KMS-11 (cell line): ENCODE data around the gene CBR4.

Experiments
- H2AFZ ChIP-seq: fragments of 200-600 bp; sonication (generic); 2 replicates; pipeline ENCODE4 v1.6.1; 2016; ENCODE audit warnings: antibody characterized with exemption, mixed run types, low read depth
- H3K27ac ChIP-seq: fragments of 200-600 bp; sonication (generic); 2 replicates; pipeline ENCODE4 v1.6.1; 2016; ENCODE audit warnings: mild to moderate bottlenecking, mixed run types
- H3K27me3 ChIP-seq: fragments of 200-600 bp; sonication (generic); 2 replicates; pipeline ENCODE4 v1.6.1; 2017; ENCODE audit warnings: mild to moderate bottlenecking, low read depth, mixed run types, moderate library complexity; ENCODE audit not compliant: insufficient read depth
- H3K36me3 ChIP-seq: fragments of 200-600 bp; sonication (generic); 2 replicates; pipeline ENCODE4 v1.6.1; 2017; ENCODE audit warnings: mild to moderate bottlenecking, mixed run types; ENCODE audit not compliant: insufficient read depth
- H3K4me1 ChIP-seq: fragments of 200-600 bp; sonication (generic); 2 replicates; pipeline ENCODE4 v1.6.1; 2016; ENCODE audit warnings: mild to moderate bottlenecking, low read depth, mixed run types; ENCODE audit not compliant: poor library complexity, severe bottlenecking
- H3K4me2 ChIP-seq: fragments of 200-600 bp; sonication (generic); 2 replicates; pipeline ENCODE4 v1.7.0; 2016; ENCODE audit warnings: mild to moderate bottlenecking, mixed run types
- H3K4me3 ChIP-seq: fragments of 200-600 bp; sonication (generic); IDR thresholded peaks from 2 replicates; pipeline ENCODE4 v1.6.1; 2017; ENCODE audit warnings: low read depth, low read length, mixed read lengths; ENCODE audit not compliant: insufficient read depth
- H3K79me2 ChIP-seq: fragments of 200-600 bp; sonication (generic); 2 replicates; pipeline ENCODE4 v1.6.1; 2016; ENCODE audit warnings: low read depth, mixed run types; ENCODE audit not compliant: insufficient read depth
- H3K9ac ChIP-seq: fragments of 200-600 bp; sonication (generic); 2 replicates; pipeline ENCODE4 v1.6.1; 2016; ENCODE audit warnings: mild to moderate bottlenecking, mixed run types
- H4K20me1 ChIP-seq: fragments of 200-600 bp; sonication (generic); 2 replicates; pipeline ENCODE4 v1.6.1; 2016; ENCODE audit warnings: mild to moderate bottlenecking, mixed run types; ENCODE audit not compliant: insufficient read depth
- TF ChIP-seq, protein P1 (sequence below): fragments of 200-600 bp; sonication (generic); conservative IDR thresholded peaks from 2 replicates; pipeline ENCODE4 v1.6.1; 2017; ENCODE audit warnings: low read depth, mild to moderate bottlenecking, antibody characterized with exemption, low read length, moderate library complexity, mixed read lengths

The CBR4 gene

GRCh38 chr4:169013396-169013795 is 3.3 kb upstream of the CBR4 start:
- Histone ChIP-seq H3K9ac (no peak overlapping the region), H3K27ac (no peak overlapping the region), H3K4me1 (peaks cover 52% of the 10 kb centered on the region), H4K20me1 (no peaks in the 10 kb centered on the region), H3K36me3 (no peaks in the 10 kb centered on the region), H3K27me3 (no peaks in the 10 kb centered on the region), H3K79me2 (peaks cover 3% of the 10 kb centered on the region; the same call in 1 of the 2 replicates), H3K4me2 (no peak overlapping the region), H2AFZ (no peak overlapping the region), H3K4me3 (no peak overlapping the region)
- TF ChIP-seq, protein P1, sequence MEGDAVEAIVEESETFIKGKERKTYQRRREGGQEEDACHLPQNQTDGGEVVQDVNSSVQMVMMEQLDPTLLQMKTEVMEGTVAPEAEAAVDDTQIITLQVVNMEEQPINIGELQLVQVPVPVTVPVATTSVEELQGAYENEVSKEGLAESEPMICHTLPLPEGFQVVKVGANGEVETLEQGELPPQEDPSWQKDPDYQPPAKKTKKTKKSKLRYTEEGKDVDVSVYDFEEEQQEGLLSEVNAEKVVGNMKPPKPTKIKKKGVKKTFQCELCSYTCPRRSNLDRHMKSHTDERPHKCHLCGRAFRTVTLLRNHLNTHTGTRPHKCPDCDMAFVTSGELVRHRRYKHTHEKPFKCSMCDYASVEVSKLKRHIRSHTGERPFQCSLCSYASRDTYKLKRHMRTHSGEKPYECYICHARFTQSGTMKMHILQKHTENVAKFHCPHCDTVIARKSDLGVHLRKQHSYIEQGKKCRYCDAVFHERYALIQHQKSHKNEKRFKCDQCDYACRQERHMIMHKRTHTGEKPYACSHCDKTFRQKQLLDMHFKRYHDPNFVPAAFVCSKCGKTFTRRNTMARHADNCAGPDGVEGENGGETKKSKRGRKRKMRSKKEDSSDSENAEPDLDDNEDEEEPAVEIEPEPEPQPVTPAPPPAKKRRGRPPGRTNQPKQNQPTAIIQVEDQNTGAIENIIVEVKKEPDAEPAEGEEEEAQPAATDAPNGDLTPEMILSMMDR, result no peak

DNA sequence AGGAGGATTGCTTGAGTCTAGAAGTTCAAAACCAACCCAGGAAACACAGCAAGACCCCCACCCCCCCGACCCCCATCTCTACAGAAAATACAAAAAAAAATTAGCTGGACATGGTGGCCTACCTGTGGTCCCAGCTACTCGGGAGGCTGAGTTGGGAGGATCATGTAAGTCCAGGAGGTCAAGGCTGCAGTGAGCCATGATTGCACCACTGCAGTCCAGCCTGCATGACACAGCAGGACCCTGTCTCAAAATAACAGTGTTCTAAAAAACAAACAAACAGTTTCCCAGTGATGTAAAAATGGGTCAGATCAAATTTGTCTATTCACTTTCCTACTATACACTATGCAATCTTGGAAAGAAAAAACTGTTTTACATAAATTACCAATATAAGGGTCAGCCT is 2.0 kb upstream of the CBR4 start:
- Histone ChIP-seq H3K9ac (no peak overlapping the region), H3K36me3 (no peaks in the 10 kb centered on the region), H3K27ac (no peak overlapping the region), H4K20me1 (no peaks in the 10 kb centered on the region), H3K4me2 (no peak overlapping the region), H2AFZ (no peak overlapping the region), H3K27me3 (no peaks in the 10 kb centered on the region), H3K4me1 (peaks cover 51% of the 10 kb centered on the region), H3K4me3 (no peak overlapping the region), H3K79me2 (peaks cover 6% of the 10 kb centered on the region; the same call in 1 of the 2 replicates)
- TF ChIP-seq, protein P1, result no peak

DNA sequence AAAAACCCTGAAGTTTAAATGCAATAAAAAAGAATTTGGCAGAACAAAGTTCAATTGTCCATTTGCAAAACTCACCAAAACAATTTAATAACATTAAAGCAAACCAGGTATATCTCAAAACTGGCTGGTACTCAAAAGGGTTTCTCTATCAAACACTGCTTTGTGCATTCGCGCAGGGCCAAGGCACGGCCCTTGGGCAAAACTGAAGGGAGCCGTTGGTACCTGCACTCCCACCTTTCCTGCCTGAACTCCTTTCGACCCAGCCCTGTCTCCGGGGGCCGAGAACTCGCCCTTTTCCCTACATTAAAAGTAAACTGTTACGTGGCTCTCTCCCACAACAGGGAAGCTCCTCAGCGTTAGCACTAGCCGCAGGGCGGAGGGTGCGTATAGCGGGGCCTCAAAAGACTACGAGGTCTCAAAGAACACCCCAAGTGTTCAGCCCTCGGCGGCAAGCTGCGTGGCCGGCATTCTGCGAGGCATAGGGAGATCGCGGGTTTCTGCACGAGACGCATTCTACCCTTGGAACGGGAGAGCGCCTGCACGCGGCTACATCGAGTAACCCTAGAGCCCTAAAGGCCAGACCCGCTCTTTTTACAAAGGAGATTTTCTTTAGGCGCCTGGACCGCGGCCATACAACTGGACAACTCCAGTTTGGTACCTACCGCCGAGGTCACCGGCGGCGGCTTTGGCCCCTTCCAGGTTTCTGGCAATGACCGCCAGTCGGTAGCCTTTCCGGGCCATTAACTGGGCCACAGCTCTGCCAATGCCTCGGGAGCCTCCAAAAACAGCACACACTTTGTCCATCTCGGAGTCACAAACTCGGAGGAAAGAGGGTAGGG is 550 bp downstream of the CBR4 start:
- TF ChIP-seq, protein P1, result peak; percentile 59
- Histone ChIP-seq H3K4me2 (peak overlapping the region; percentile 89), H3K4me3 (no peak overlapping the region), H3K27ac (peak overlapping the region; percentile 90), H3K36me3 (no peaks in the 10 kb centered on the region), H2AFZ (peak overlapping the region; percentile 98), H3K9ac (peak overlapping the region; percentile 91), H3K27me3 (no peaks in the 10 kb centered on the region), H3K79me2 (peaks cover 6% of the 10 kb centered on the region; the same call in 1 of the 2 replicates), H4K20me1 (no peaks in the 10 kb centered on the region), H3K4me1 (peaks cover 25% of the 10 kb centered on the region)

DNA sequence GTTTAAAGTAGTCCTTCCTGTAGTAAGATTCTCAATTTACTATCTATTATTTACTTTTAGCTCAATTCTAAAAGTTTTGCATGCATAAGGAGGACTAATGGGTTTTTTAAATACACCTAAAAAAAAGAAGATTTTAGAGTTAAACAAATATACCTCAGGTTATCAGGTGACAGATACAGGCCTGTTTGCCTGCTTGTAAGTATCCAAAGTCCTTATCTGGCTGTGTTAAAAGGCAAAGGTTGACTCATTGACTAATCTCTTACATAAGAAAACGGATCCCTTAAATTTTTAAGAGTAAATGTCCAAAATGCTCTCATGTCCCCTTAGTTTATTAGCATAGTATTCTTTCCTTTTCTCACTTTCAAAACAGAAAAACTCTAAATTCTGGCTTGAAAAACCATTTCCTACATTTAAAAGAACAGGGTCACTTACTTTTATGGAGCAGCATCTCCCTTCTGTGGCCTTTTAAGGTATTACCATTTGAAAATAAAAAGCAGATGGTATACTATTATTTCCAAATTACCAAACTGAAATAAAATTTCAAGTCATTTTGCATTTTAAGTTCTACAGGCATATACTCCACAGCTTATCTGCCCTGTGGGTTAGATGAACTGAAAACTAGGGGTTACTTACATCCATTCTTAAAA is 4.5 kb downstream of the CBR4 start:
- Histone ChIP-seq H3K4me1 (peaks cover 12% of the 10 kb centered on the region), H4K20me1 (no peaks in the 10 kb centered on the region), H3K27me3 (no peaks in the 10 kb centered on the region), H3K9ac (no peak overlapping the region), H3K27ac (no peak overlapping the region), H3K36me3 (no peaks in the 10 kb centered on the region; the same call in 1 of the 2 replicates), H3K4me2 (no peak overlapping the region), H3K79me2 (peaks cover 6% of the 10 kb centered on the region; the same call in 1 of the 2 replicates), H3K4me3 (no peak overlapping the region), H2AFZ (no peak overlapping the region)
- TF ChIP-seq, protein P1, result peak; percentile 62
